H1 (cell line): ENCODE measurements around the gene TAOK2. TPM values are rescaled to one million over a fixed set of nuclear protein-coding genes. Genes with fewer than 3 reads are reported as not detected.
A peak's percentile ranks its signal among the peaks of the same experiment; 100 is the strongest.

Experiments used
- CTCF ChIA-PET: fragments of 300-600 bp; sonication (Branson Sonifier 250); formaldehyde crosslinking; loops from one replicate; lab custom pipeline; 2021; ENCODE audit not compliant: partially characterized antibody; lab: Charles Lee
- POLR2A ChIA-PET: fragments of 300-600 bp; sonication (Branson Sonifier 250); formaldehyde crosslinking; loops from one replicate; lab custom pipeline; 2021; ENCODE audit warnings: inconsistent platforms; ENCODE audit not compliant: partially characterized antibody; lab: Charles Lee
- DNase-seq, 2 experiments: peaks; one replicate each; pipeline versions ENCODE4 v3.0.0 to v3.0.0-alpha.2; 2010 to 2022; ENCODE audit warnings: low spot score in 2 of 2, low read depth in 1 of 2, mixed read lengths in 1 of 2
- FAIRE-seq: peaks from 2 replicates; lab custom pipeline; 2011; peaks lifted over from hg19 to GRCh38; lab: Jason Lieb, UNC
- H2AFZ ChIP-seq: 2 replicates; pipeline ENCODE4 v1.8.1; 2012; ENCODE audit warnings: low read length, inconsistent platforms
- H2AK5ac ChIP-seq: 2 replicates; pipeline ENCODE4 v1.6.1; 2013; ENCODE audit warnings: low read depth, low read length
- H2BK120ac ChIP-seq: replicated peaks from 2 replicates; pipeline ENCODE3; 2013; ENCODE audit warnings: low read depth, low read length, inconsistent platforms
- H2BK12ac ChIP-seq: 2 replicates; pipeline ENCODE4 v1.6.1; 2013; ENCODE audit warnings: low read depth, low read length
- H2BK15ac ChIP-seq: 2 replicates; pipeline ENCODE4 v1.6.1; 2013; ENCODE audit warnings: low read length
- H2BK20ac ChIP-seq: 2 replicates; pipeline ENCODE4 v1.6.1; 2013; ENCODE audit warnings: low read length
- H2BK5ac ChIP-seq: 2 replicates; pipeline ENCODE4 v1.6.1; 2013; ENCODE audit warnings: low read depth, low read length
- H3K14ac ChIP-seq: 2 replicates; pipeline ENCODE4 v1.6.1; 2013; ENCODE audit warnings: inconsistent platforms; ENCODE audit not compliant: insufficient read length
- H3K18ac ChIP-seq: 2 replicates; pipeline ENCODE4 v1.6.1; 2013; ENCODE audit warnings: low read length; ENCODE audit errors: extremely low read depth
- H3K23ac ChIP-seq: 2 replicates; pipeline ENCODE4 v1.6.1; 2013; ENCODE audit warnings: inconsistent platforms; ENCODE audit not compliant: insufficient read length
- H3K23me2 ChIP-seq: 2 replicates; pipeline ENCODE4 v1.6.1; 2013; ENCODE audit warnings: low read depth, low read length
- H3K27ac ChIP-seq: 2 replicates; pipeline ENCODE4 v1.6.1; 2011; ENCODE audit warnings: low read depth, low read length, inconsistent platforms
- H3K27me3 ChIP-seq, 4 experiments: replicated peaks in 1 of 4; 1 replicate in 1 of 4; 2 replicates in 3 of 4; pipeline versions ENCODE4 v1.6.1 to v1.8.1; 2011 to 2013; ENCODE audit warnings: low read length in 3 of 4, mild to moderate bottlenecking in 3 of 4, inconsistent platforms in 2 of 4, mixed read lengths in 2 of 4, moderate library complexity in 1 of 4; ENCODE audit not compliant: control insufficient read depth in 3 of 4, insufficient read depth in 3 of 4; ENCODE audit errors: extremely low read depth in 1 of 4
- H3K36me3 ChIP-seq, 4 experiments: 2 replicates each; pipeline versions ENCODE4 v1.6.1 to v1.8.1; 2011 to 2013; ENCODE audit warnings: mild to moderate bottlenecking in 4 of 4, low read length in 3 of 4, moderate library complexity in 2 of 4, control low read depth in 1 of 4, inconsistent platforms in 1 of 4; ENCODE audit not compliant: insufficient read depth in 4 of 4, control insufficient read depth in 2 of 4
- H3K4ac ChIP-seq: replicated peaks from 2 replicates; pipeline ENCODE3; 2013; ENCODE audit warnings: low read length, low read depth, mixed read lengths, inconsistent platforms; ENCODE audit not compliant: insufficient read length
- H3K4me1 ChIP-seq, 4 experiments: replicated peaks in 1 of 4; 1 replicate in 1 of 4; 2 replicates in 3 of 4; pipeline versions ENCODE4 v1.6.1 to v1.8.1; 2011 to 2013; ENCODE audit warnings: low read length in 3 of 4, inconsistent platforms in 2 of 4, mixed read lengths in 1 of 4; ENCODE audit not compliant: insufficient read depth in 4 of 4, control insufficient read depth in 3 of 4
- H3K4me2 ChIP-seq, 2 experiments: 2 replicates each; pipeline versions ENCODE4 v1.6.1 to v1.8.1; 2011 to 2013; ENCODE audit warnings: low read depth in 2 of 2, low read length in 2 of 2, control low read depth in 1 of 2, inconsistent platforms in 1 of 2, mild to moderate bottlenecking in 1 of 2; ENCODE audit not compliant: insufficient read depth in 1 of 2
- H3K4me3 ChIP-seq, 4 experiments: fragments of 200-600, 300-600 bp in 1 of 4; sonication (generic), shearing (Covaris generic), sonication (Bioruptor Twin) in 1 of 4; 2 replicates each; pipeline versions ENCODE4 v1.5.1 to v1.8.1; 2011 to 2016; ENCODE audit warnings: low read length in 4 of 4, low read depth in 3 of 4, control low read depth in 2 of 4, inconsistent platforms in 2 of 4, mild to moderate bottlenecking in 2 of 4, mixed read lengths in 1 of 4, moderate library complexity in 1 of 4; ENCODE audit not compliant: insufficient read depth in 2 of 4; ENCODE audit errors: extremely low read depth in 1 of 4
- H3K56ac ChIP-seq: replicated peaks from 2 replicates; pipeline ENCODE3; 2013; ENCODE audit warnings: low read depth, mild to moderate bottlenecking, mixed read lengths, low read length, inconsistent platforms; ENCODE audit not compliant: insufficient read length
- H3K79me1 ChIP-seq: 2 replicates; pipeline ENCODE4 v1.6.1; 2013; ENCODE audit warnings: low read depth, low read length, control low read depth
- H3K79me2 ChIP-seq, 2 experiments: 2 replicates each; pipeline versions ENCODE4 v1.6.1 to v1.8.1; 2012 to 2013; ENCODE audit warnings: low read length in 2 of 2, mild to moderate bottlenecking in 2 of 2, inconsistent platforms in 1 of 2; ENCODE audit not compliant: insufficient read depth in 2 of 2, control insufficient read depth in 1 of 2
- H3K9ac ChIP-seq, 4 experiments: replicated peaks in 1 of 4; 1 replicate in 1 of 4; 2 replicates in 3 of 4; pipeline versions ENCODE4 v1.6.1 to v1.8.1; 2011 to 2013; ENCODE audit warnings: low read depth in 3 of 4, low read length in 3 of 4, control low read depth in 2 of 4, mild to moderate bottlenecking in 2 of 4, moderate library complexity in 2 of 4, inconsistent platforms in 1 of 4; ENCODE audit errors: extremely low read depth in 1 of 4
- H3K9me3 ChIP-seq, 2 experiments: 2 replicates each; pipeline versions ENCODE4 v1.6.1 to v1.8.1; 2012 to 2013; ENCODE audit warnings: mild to moderate bottlenecking in 2 of 2, moderate library complexity in 2 of 2, control low read depth in 1 of 2, inconsistent platforms in 1 of 2, low read depth in 1 of 2, low read length in 1 of 2, mixed read lengths in 1 of 2; ENCODE audit not compliant: insufficient read depth in 2 of 2
- H4K20me1 ChIP-seq, 2 experiments: replicated peaks in 1 of 2; 2 replicates each; pipeline versions ENCODE3 to v1.8.1; 2011 to 2013; ENCODE audit warnings: inconsistent platforms in 2 of 2, low read length in 2 of 2, mild to moderate bottlenecking in 1 of 2; ENCODE audit not compliant: insufficient read depth in 2 of 2, control insufficient read depth in 1 of 2
- H4K5ac ChIP-seq: 2 replicates; pipeline ENCODE4 v1.6.1; 2013; ENCODE audit warnings: low read length, low read depth, mixed read lengths, inconsistent platforms; ENCODE audit not compliant: insufficient read length
- H4K8ac ChIP-seq: 2 replicates; pipeline ENCODE4 v1.8.0; 2013; ENCODE audit warnings: mild to moderate bottlenecking, moderate library complexity, low read length, inconsistent platforms; ENCODE audit not compliant: insufficient read depth; ENCODE audit errors: extremely low read depth
- H4K91ac ChIP-seq: replicated peaks from 2 replicates; pipeline ENCODE3; 2013; ENCODE audit warnings: low read length, mixed read lengths, inconsistent platforms; ENCODE audit not compliant: insufficient read length
- ASH2L ChIP-seq: fragments of 200-600, 300-600 bp; sonication (generic); IDR thresholded peaks from one replicate; pipeline ENCODE4 v1.7.1; 2017; ENCODE audit warnings: low read length
- BCL11A ChIP-seq, 2 experiments: IDR thresholded peaks; one replicate each; pipeline ENCODE4 v1.6.1; 2011; ENCODE audit warnings: low read depth in 2 of 2, low read length in 2 of 2, mild to moderate bottlenecking in 2 of 2
- CHD2 ChIP-seq: IDR thresholded peaks from 2 replicates; pipeline ENCODE4 v1.6.1; 2012; ENCODE audit warnings: low read length, improper control_type of control experiment
- CTBP2 ChIP-seq: IDR thresholded peaks from 2 replicates; pipeline ENCODE4 v1.7.0; 2011; ENCODE audit warnings: borderline replicate concordance, mild to moderate bottlenecking, moderate library complexity, mixed read lengths, low read length; ENCODE audit not compliant: insufficient read depth, insufficient read length
- RXRA ChIP-seq: IDR thresholded peaks from 2 replicates; pipeline ENCODE4 v1.6.1; 2011; ENCODE audit warnings: low read depth, mild to moderate bottlenecking, low read length, moderate library complexity; ENCODE audit not compliant: insufficient read depth
- SAP30 ChIP-seq: fragments of 300-600 bp; sonication (generic); IDR thresholded peaks from 2 replicates; pipeline ENCODE4 v1.7.1; 2012; ENCODE audit warnings: low read length, moderate library complexity, mild to moderate bottlenecking, inconsistent platforms; ENCODE audit not compliant: insufficient read depth, insufficient replicate concordance
- WGBS, 2 experiments: shearing (Covaris generic) in 1 of 2; methylation state at CpG; one replicate each; pipeline versions ENCODE4 v1.1.6 to v1.1.7; 2013 to 2015; ENCODE audit warnings: low lambda C conversion rate in 2 of 2, mixed read lengths in 2 of 2, inconsistent platforms in 1 of 2, low coverage in 1 of 2, missing lambda C conversion rate in 1 of 2; ENCODE audit not compliant: insufficient replicate concordance in 2 of 2, insufficient coverage in 1 of 2, insufficient read length in 1 of 2; ENCODE audit errors: extremely low coverage in 1 of 2, missing lambda C conversion rate in 1 of 2; 5-methylcytosine and 5-hydroxymethylcytosine counted together
- polyA plus RNA-seq, 7 experiments: library from polyadenylated mRNA; depleted of rRNA in 3 of 7; stranded (reverse) in 5 of 7; unstranded in 2 of 7; fragments of >200 nt in 5 of 7; fragments of 200-250 nt in 2 of 7; gene quantifications; 1 replicate in 5 of 7; 2 replicates in 1 of 7; 4 replicates in 1 of 7; pipeline versions ENCODE4 v1.2.1 to v1.2.3, GENCODE V29; 2011 to 2013; ENCODE audit warnings: missing spikeins in 2 of 7, mixed read lengths in 2 of 7
- total RNA-seq: library from RNA; stranded (reverse); fragmentation: NEBNext Ultra II Directional; extraction: Animal tissue kit (Norgen Biotek cat#: 25700); gene quantifications from 2 replicates; pipeline ENCODE4 v1.2.1, GENCODE V29; 2021
- TF ChIP-seq, protein P1 (sequence below), 3 experiments: IDR thresholded peaks; 1 replicate in 2 of 3; 2 replicates in 1 of 3; pipeline versions ENCODE4 v1.5.1 to v1.6.1; 2011; ENCODE audit warnings: low read length in 3 of 3, mild to moderate bottlenecking in 3 of 3, inconsistent platforms in 2 of 3, low read depth in 1 of 3, moderate library complexity in 1 of 3; ENCODE audit not compliant: insufficient read depth in 1 of 3; ENCODE audit errors: control extremely low read depth in 1 of 3
- TF ChIP-seq, protein P2 (sequence below): IDR thresholded peaks from 2 replicates; pipeline ENCODE4 v1.6.1; 2011; ENCODE audit warnings: low read depth, mild to moderate bottlenecking, low read length; ENCODE audit not compliant: insufficient read depth

The TAOK2 gene
- total and polyA plus RNA-seq, 2 of the 8 experiments (the other 6 are each of a cell fraction or from before 2014, with no cell fraction given) = 13.5 to 32.6 TPM

DNA sequence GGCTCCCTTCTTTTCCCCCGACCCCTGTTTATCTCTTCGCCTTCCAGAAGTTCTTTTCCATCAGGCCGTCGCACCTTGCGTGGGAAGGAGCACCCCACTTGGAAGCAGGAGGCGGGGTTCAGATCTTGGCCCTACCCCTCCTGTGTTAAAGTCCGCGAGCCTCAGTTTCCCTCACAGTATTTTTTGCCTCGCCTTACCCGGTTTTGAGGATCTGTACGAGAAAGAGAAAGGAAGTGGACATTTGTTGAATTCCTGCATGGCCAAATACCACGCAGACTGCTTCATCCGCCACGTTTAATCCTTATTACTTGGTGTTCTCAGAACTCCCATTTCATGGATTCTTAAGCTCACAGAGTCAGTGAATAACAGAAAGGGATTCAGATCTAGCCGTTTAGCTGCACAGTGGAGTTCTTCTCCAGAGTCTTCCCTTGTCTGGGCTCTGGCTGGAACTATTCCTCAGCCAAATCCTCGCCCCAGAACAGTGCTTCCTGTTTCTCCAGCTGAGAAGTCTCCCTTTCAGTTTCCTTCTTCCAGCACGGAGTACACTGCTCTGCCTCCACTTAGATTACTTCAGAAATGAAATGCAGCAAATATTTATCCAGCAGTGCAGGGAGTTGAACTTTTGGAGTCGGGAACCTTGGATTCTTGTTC, 11.2 kb upstream of the TAOK2 start:
- Histone ChIP-seq H2AFZ (peak overlapping the region; percentile 39; the same call in 1 of the 2 replicates), H4K20me1 (no peaks in the 10 kb centered on the region), H3K4me2 (peak overlapping the region; percentile 87 to 93), H3K4ac (peak overlapping the region; percentile 2), H2BK5ac (peak overlapping the region; percentile 35; the same call in 1 of the 2 replicates), H4K91ac (peak overlapping the region; percentile 30), H3K23ac (no peak overlapping the region), H4K8ac (peak overlapping the region; percentile 7; the same call in 1 of the 2 replicates), H3K4me1 (peaks cover 0 to 5% (median 3%) of the 10 kb centered on the region in 4 experiments; a peak in 5 of 7 replicates), H2AK5ac (no peak overlapping the region), H3K14ac (no peak overlapping the region), H3K27ac (no peak overlapping the region), H2BK12ac (no peak overlapping the region), H3K56ac (peak overlapping the region; percentile 3), H3K36me3 (peaks cover 0 to 4% (median 0%) of the 10 kb centered on the region in 4 experiments; a peak in 1 of 8 replicates), H3K18ac (0 out of 2 replicates have a peak overlapping the region, but pooled peaks have one; percentile 19), H3K9me3 (no peaks in the 10 kb centered on the region), H3K4me3 (peak overlapping the region; percentile 51 to 81 (median 72)), H3K79me2 (no peaks in the 10 kb centered on the region), H3K23me2 (peaks cover 12% of the 10 kb centered on the region), H3K27me3 (peaks cover 0 to 2% (median 0%) of the 10 kb centered on the region in 4 experiments; a peak in 1 of 7 replicates), H2BK15ac (no peak overlapping the region), H2BK120ac (no peak overlapping the region), H2BK20ac (no peak overlapping the region), H3K79me1 (no peaks in the 10 kb centered on the region), H4K5ac (no peak overlapping the region), H3K9ac (peak overlapping the region in 2 of 4 experiments; percentile 66 to 74; a peak in 4 of 7 replicates)
- DNase-seq (no peak), FAIRE-seq (no peak)
- ChIA-PET POLR2A (interaction anchor here (0.9 to 3.6 kb wide), 9 partner anchors 10 to 261 kb away, joined by 3 to 33 read pairs (median 4); partner anchors contain the start of genes KCTD13, MAZ, TAOK2 and TBX6), CTCF (interaction anchor here (0.5 to 2.5 kb wide), 10 partner anchors 10 to 649 kb away, joined by 3 to 16 read pairs (median 5); partner anchors contain the start of gene KCTD13)
- WGBS, 2 experiments = 33% methylated on average over 18 of the region's 18 CpGs; no CpG with 5 or more reads in 1 of the 2 experiments
- no peak for TF ChIP-seq ASH2L
- no peak for TF ChIP-seq CTBP2
- no peak for TF ChIP-seq SAP30
- no peak for TF ChIP-seq RXRA
- TF ChIP-seq, protein P1, sequence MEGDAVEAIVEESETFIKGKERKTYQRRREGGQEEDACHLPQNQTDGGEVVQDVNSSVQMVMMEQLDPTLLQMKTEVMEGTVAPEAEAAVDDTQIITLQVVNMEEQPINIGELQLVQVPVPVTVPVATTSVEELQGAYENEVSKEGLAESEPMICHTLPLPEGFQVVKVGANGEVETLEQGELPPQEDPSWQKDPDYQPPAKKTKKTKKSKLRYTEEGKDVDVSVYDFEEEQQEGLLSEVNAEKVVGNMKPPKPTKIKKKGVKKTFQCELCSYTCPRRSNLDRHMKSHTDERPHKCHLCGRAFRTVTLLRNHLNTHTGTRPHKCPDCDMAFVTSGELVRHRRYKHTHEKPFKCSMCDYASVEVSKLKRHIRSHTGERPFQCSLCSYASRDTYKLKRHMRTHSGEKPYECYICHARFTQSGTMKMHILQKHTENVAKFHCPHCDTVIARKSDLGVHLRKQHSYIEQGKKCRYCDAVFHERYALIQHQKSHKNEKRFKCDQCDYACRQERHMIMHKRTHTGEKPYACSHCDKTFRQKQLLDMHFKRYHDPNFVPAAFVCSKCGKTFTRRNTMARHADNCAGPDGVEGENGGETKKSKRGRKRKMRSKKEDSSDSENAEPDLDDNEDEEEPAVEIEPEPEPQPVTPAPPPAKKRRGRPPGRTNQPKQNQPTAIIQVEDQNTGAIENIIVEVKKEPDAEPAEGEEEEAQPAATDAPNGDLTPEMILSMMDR (IDR thresholded peaks at IDR 0.05; ENCODE audit: control extremely low read depth in 1 of 3, insufficient read depth in 1 of 3, low read depth in 1 of 3, low read length in 3 of 3) = no peak
- no peak for TF ChIP-seq CHD2
- TF ChIP-seq, protein P2, sequence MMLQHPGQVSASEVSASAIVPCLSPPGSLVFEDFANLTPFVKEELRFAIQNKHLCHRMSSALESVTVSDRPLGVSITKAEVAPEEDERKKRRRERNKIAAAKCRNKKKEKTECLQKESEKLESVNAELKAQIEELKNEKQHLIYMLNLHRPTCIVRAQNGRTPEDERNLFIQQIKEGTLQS = no peak
- no peak for TF ChIP-seq BCL11A (IDR thresholded peaks at IDR 0.05; ENCODE audit: low read depth in 2 of 2, low read length in 2 of 2)
